ENCODE measurements around the gene STAP2.

STAP2 gene, protein sequence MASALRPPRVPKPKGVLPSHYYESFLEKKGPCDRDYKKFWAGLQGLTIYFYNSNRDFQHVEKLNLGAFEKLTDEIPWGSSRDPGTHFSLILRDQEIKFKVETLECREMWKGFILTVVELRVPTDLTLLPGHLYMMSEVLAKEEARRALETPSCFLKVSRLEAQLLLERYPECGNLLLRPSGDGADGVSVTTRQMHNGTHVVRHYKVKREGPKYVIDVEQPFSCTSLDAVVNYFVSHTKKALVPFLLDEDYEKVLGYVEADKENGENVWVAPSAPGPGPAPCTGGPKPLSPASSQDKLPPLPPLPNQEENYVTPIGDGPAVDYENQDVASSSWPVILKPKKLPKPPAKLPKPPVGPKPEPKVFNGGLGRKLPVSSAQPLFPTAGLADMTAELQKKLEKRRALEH

GRCh38 chr19:4338441-4339355, at the start of gene STAP2:
Gene STAP2, minus strand, starts transcription at chr19:4338827. Its CDS starts 74 bp downstream, at chr19:4338753.
- Histone ChIP-seq H3K9me3 (ENCODE audit: low read length) (no peaks in the 10 kb centered on the region), H3K4me1 (ENCODE audit: insufficient read depth, low read length) (peaks cover 22% of the 10 kb centered on the region), H3K27me3 (ENCODE audit: insufficient read depth, low read length) (no peaks in the 10 kb centered on the region), H2AFZ (ENCODE audit: low read depth, low read length) (no peak within 1 kb of the TSS), H3K36me3 (ENCODE audit: insufficient read depth, low read length) (no peaks in the 10 kb centered on the region), H3K4me3 (ENCODE audit: low read length) (peak within 1 kb of the TSS; percentile 35)

GRCh38 chr19:4386041-4386782, 47.6 kb upstream of the STAP2 start:
- H3K9me3 ChIP-seq (ENCODE audit: low read length) = no peaks in the 10 kb centered on the region
- H3K27me3 ChIP-seq (ENCODE audit: insufficient read depth, low read length) = no peaks in the 10 kb centered on the region
- no peak overlapping the region for H3K4me3 ChIP-seq (ENCODE audit: low read length)
- H2AFZ ChIP-seq (ENCODE audit: low read depth, low read length) = no peak overlapping the region
- peaks cover 5% of the 10 kb centered on the region for H3K36me3 ChIP-seq (ENCODE audit: insufficient read depth, low read length)
- H3K4me1 ChIP-seq (ENCODE audit: insufficient read depth, low read length) = peaks cover 30% of the 10 kb centered on the region

- H3K27me3 ChIP-seq (ENCODE audit: insufficient read depth, low read length) = no peaks in the 10 kb centered on the region
- no peaks in the 10 kb centered on the region for H3K9me3 ChIP-seq (ENCODE audit: low read length)
- no peak overlapping the region for H2AFZ ChIP-seq (ENCODE audit: low read depth, low read length)
- peaks cover 5% of the 10 kb centered on the region for H3K36me3 ChIP-seq (ENCODE audit: insufficient read depth, low read length)
- peaks cover 22% of the 10 kb centered on the region for H3K4me1 ChIP-seq (ENCODE audit: insufficient read depth, low read length)
- no peak overlapping the region for H3K4me3 ChIP-seq (ENCODE audit: low read length)
Observed at GRCh38 chr19:4385291-4386040, 46.8 kb upstream of the STAP2 start.

DNA sequence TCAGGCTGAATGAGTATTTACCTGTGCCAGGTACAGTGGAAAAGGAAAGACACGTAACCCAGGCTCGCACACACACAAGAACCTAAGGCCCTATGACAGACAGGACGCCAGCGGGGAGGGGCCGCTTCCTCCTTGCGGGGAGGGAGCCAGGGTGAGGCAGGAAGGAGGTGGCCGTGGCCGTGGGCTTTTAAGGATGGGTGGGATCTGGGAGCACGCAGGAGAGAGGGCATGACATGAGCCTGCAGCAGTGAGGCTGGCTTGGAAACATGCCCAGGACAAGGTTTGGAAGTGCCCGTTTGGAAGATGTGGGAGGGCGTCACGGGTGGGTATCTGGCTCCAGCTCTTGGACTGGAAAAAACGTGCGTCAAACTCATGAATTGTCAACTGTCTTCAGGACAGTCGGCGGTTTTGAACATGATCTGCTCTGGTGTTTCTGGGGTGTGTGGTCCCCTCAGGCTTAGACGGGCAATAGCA, 41.7 kb upstream of the STAP2 start:
- H3K4me3 ChIP-seq (ENCODE audit: low read length) = no peak overlapping the region

DNA sequence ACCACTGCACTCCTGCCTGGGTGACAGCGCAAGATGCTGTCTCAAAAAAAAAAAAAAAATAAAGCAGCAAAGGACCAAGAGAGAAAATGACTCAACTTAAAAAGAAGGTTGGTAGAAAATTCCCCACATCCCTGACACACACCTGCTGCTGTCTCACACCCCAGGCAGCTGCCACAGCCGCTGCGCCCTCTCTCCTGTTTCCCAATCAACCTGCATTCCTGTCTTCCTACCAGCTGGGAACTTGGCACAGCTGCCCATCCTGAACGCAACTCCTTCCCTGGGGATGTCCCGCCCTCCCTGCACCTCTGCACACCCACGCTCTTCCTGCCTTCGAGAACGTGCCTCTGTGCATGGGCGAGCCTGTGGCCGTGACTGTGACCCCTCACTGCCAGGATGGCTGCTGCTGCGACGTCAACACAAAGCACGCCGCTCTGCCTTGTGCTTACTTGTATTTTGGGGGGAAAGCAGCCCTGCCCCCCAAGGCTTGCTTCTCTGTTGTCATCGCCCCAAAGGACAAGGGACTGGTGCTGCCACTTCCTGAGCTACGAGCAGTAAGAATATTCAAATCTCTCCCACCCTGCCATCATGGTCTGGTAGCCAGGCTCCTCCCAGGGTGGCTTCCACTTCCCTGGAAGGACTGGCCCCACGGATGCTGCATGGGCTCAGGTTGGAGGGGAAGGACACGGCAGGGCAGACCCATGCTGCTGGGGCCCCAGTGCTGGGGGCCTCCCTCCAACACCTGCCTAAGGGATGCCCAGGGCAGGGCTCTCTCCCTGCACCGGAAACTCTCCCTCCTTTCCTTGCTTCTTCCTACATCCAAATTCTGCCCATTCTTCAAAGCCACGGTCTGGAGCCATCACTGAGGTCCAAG, 41.0 kb upstream of the STAP2 start:
- Histone ChIP-seq H3K36me3 (ENCODE audit: insufficient read depth, low read length) (peaks cover 1% of the 10 kb centered on the region), H3K27me3 (ENCODE audit: insufficient read depth, low read length) (no peaks in the 10 kb centered on the region), H3K4me3 (ENCODE audit: low read length) (no peak overlapping the region), H2AFZ (ENCODE audit: low read depth, low read length) (no peak overlapping the region), H3K4me1 (ENCODE audit: insufficient read depth, low read length) (peaks cover 24% of the 10 kb centered on the region), H3K9me3 (ENCODE audit: low read length) (no peaks in the 10 kb centered on the region)

More for the DNA sequence above, 41.7 kb upstream of the STAP2 start:
- Histone ChIP-seq H3K27me3 (ENCODE audit: insufficient read depth, low read length) (no peaks in the 10 kb centered on the region), H2AFZ (ENCODE audit: low read depth, low read length) (no peak overlapping the region), H3K36me3 (ENCODE audit: insufficient read depth, low read length) (peaks cover 5% of the 10 kb centered on the region), H3K4me1 (ENCODE audit: insufficient read depth, low read length) (peaks cover 17% of the 10 kb centered on the region), H3K9me3 (ENCODE audit: low read length) (no peaks in the 10 kb centered on the region)

DNA sequence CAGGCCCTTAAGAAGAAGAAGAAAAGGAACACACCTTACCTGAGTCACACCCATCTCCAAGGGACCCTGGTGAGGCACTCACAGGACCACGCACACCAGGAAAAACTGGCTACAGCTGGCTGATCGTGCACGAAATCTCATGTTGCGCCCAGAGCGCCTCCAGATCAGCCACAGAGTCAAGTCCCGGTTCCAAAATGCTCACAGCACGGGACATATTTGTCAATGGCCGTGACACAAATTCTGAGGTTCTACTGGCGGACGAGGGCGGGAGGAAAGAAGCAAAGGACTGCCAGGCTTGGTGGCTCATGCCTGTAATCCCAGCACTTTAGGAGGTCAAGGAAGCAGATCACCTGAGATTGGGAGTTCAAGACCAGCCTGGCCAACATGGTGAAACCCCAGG, 40.3 kb upstream of the STAP2 start:
- H2AFZ ChIP-seq (ENCODE audit: low read depth, low read length) = no peak overlapping the region
- no peaks in the 10 kb centered on the region for H3K27me3 ChIP-seq (ENCODE audit: insufficient read depth, low read length)
- no peak overlapping the region for H3K4me3 ChIP-seq (ENCODE audit: low read length)
- no peaks in the 10 kb centered on the region for H3K9me3 ChIP-seq (ENCODE audit: low read length)
- peaks cover 31% of the 10 kb centered on the region for H3K4me1 ChIP-seq (ENCODE audit: insufficient read depth, low read length)
- H3K36me3 ChIP-seq (ENCODE audit: insufficient read depth, low read length) = peaks cover 1% of the 10 kb centered on the region

GRCh38 chr19:4376991-4377781, 38.6 kb upstream of the STAP2 start:
- H3K9me3 ChIP-seq (ENCODE audit: low read length) = no peaks in the 10 kb centered on the region
- H3K4me1 ChIP-seq (ENCODE audit: insufficient read depth, low read length) = peaks cover 34% of the 10 kb centered on the region
- H2AFZ ChIP-seq (ENCODE audit: low read depth, low read length) = no peak overlapping the region
- no peaks in the 10 kb centered on the region for H3K27me3 ChIP-seq (ENCODE audit: insufficient read depth, low read length)
- H3K36me3 ChIP-seq (ENCODE audit: insufficient read depth, low read length) = peaks cover 1% of the 10 kb centered on the region
- no peak overlapping the region for H3K4me3 ChIP-seq (ENCODE audit: low read length)

DNA sequence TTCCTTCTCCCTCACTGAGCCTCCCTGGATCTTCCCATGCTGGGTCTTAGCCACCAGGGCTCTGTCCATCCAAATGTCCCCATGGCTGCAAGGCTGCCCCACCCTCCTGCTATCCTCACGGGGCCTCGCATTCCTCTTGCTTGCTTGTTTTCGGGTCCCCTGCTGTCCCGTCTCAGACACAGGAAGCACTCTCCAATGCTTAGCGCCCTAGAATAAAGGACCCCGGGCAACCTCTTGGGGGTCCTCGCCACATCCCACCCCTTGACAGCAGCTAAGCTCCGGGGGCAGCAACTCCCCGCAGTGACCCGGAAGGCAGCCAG, 38.0 kb upstream of the STAP2 start:
- peaks cover 34% of the 10 kb centered on the region for H3K4me1 ChIP-seq (ENCODE audit: insufficient read depth, low read length)
- H2AFZ ChIP-seq (ENCODE audit: low read depth, low read length) = no peak overlapping the region
- H3K36me3 ChIP-seq (ENCODE audit: insufficient read depth, low read length) = peaks cover 1% of the 10 kb centered on the region
- no peaks in the 10 kb centered on the region for H3K27me3 ChIP-seq (ENCODE audit: insufficient read depth, low read length)
- H3K4me3 ChIP-seq (ENCODE audit: low read length) = no peak overlapping the region
- H3K9me3 ChIP-seq (ENCODE audit: low read length) = no peaks in the 10 kb centered on the region

- Histone ChIP-seq H3K9me3 (ENCODE audit: low read length) (no peaks in the 10 kb centered on the region), H3K36me3 (ENCODE audit: insufficient read depth, low read length) (peaks cover 1% of the 10 kb centered on the region), H3K4me1 (ENCODE audit: insufficient read depth, low read length) (peaks cover 34% of the 10 kb centered on the region), H2AFZ (ENCODE audit: low read depth, low read length) (no peak overlapping the region), H3K27me3 (ENCODE audit: insufficient read depth, low read length) (no peaks in the 10 kb centered on the region), H3K4me3 (ENCODE audit: low read length) (no peak overlapping the region)
Observed at GRCh38 chr19:4376028-4376670, 37.5 kb upstream of the STAP2 start.

GRCh38 chr19:4375164-4376027, 36.8 kb upstream of the STAP2 start:
- no peak overlapping the region for H3K4me3 ChIP-seq (ENCODE audit: low read length)
- no peaks in the 10 kb centered on the region for H3K9me3 ChIP-seq (ENCODE audit: low read length)
- H3K4me1 ChIP-seq (ENCODE audit: insufficient read depth, low read length) = peaks cover 34% of the 10 kb centered on the region
- H3K36me3 ChIP-seq (ENCODE audit: insufficient read depth, low read length) = peaks cover 1% of the 10 kb centered on the region
- H2AFZ ChIP-seq (ENCODE audit: low read depth, low read length) = no peak overlapping the region
- H3K27me3 ChIP-seq (ENCODE audit: insufficient read depth, low read length) = no peaks in the 10 kb centered on the region

Data from neuron (in vitro differentiated cells).